Right atrium auricular region (tissue), 2 donors: ENCODE measurements around the gene MTNR1B. TPM values are rescaled to one million over a fixed set of nuclear protein-coding genes. Genes with fewer than 3 reads are reported as not detected.

ENCODE experiments used
- DNase-seq: peaks from one replicate; pipeline ENCODE4 v3.0.0-alpha.2; 2019; ENCODE audit warnings: low spot score
- H3K27ac ChIP-seq, 2 donors: fragments of 200-600 bp; sonication (generic); 1 replicate in 1 of 2; 2 replicates in 1 of 2; pipeline ENCODE4 v1.5.1; 2016 to 2019
- H3K27me3 ChIP-seq, 2 donors: fragments of 200-600 bp; sonication (generic); one replicate each; pipeline versions ENCODE4 v1.5.1 to v1.6.0; 2017 to 2019
- H3K36me3 ChIP-seq: fragments of 200-600 bp; sonication (generic); one replicate; pipeline ENCODE4 v1.5.1; 2016
- H3K4me1 ChIP-seq, 2 donors: fragments of 200-600 bp; sonication (generic); one replicate each; pipeline versions ENCODE4 v1.5.1 to v1.6.0; 2017 to 2019
- H3K4me3 ChIP-seq, 2 donors: fragments of 200-600 bp; sonication (generic); 1 replicate in 1 of 2; 2 replicates in 1 of 2; pipeline ENCODE4 v1.5.1; 2017 to 2019; ENCODE audit warnings: mild to moderate bottlenecking in 1 of 2, moderate library complexity in 1 of 2
- H3K9me3 ChIP-seq, 2 donors: fragments of 200-600 bp; sonication (generic); one replicate each; pipeline ENCODE4 v1.5.1; 2019
- CTCF ChIP-seq, 2 donors: fragments of 200-600 bp; sonication (generic); IDR thresholded peaks; one replicate each; pipeline ENCODE4 v1.5.1; 2019; ENCODE audit warnings: antibody characterized with exemption in 2 of 2
- total RNA-seq, 2 donors: library from RNA; depleted of rRNA; stranded (reverse); fragments of >200 nt; gene quantifications; one replicate each; pipeline ENCODE4 v1.1.0, GENCODE V29; 2016

Gene MTNR1B
- total RNA-seq, 2 donors from 2014 or later, result not detected

GRCh38 chr11:93005239-93005638 is 35.8 kb downstream of the MTNR1B start:
- no peak for DNase-seq
- Histone ChIP-seq H3K4me1 (no peaks in the 10 kb centered on the region), H3K36me3 (no peaks in the 10 kb centered on the region), H3K4me3 (no peak overlapping the region), H3K27me3 (no peaks in the 10 kb centered on the region), H3K27ac (no peak overlapping the region), H3K9me3 (no peaks in the 10 kb centered on the region)
- TF ChIP-seq CTCF (IDR thresholded peaks at IDR 0.05), result no peak

GRCh38 chr11:93013646-93014045 is 44.2 kb downstream of the MTNR1B start:
- no peaks in the 10 kb centered on the region for H3K36me3 ChIP-seq
- H3K27ac ChIP-seq, result no peak overlapping the region
- TF ChIP-seq CTCF (IDR thresholded peaks at IDR 0.05), result no peak
- no peaks in the 10 kb centered on the region for H3K4me1 ChIP-seq
- no peaks in the 10 kb centered on the region for H3K27me3 ChIP-seq
- H3K4me3 ChIP-seq, result no peak overlapping the region
- DNase-seq, result no peak
- no peaks in the 10 kb centered on the region for H3K9me3 ChIP-seq

GRCh38 chr11:93016595-93016994 is 47.1 kb downstream of the MTNR1B start:
- Histone ChIP-seq H3K27ac (no peak overlapping the region), H3K9me3 (no peaks in the 10 kb centered on the region), H3K4me3 (no peak overlapping the region), H3K27me3 (no peaks in the 10 kb centered on the region), H3K36me3 (no peaks in the 10 kb centered on the region), H3K4me1 (no peaks in the 10 kb centered on the region)
- DNase-seq, result no peak
- TF ChIP-seq CTCF (IDR thresholded peaks at IDR 0.05), result no peak

GRCh38 chr11:93017821-93018690 is 48.6 kb downstream of the MTNR1B start:
- no peak overlapping the region for H3K4me3 ChIP-seq
- no peaks in the 10 kb centered on the region for H3K4me1 ChIP-seq
- H3K36me3 ChIP-seq, result no peaks in the 10 kb centered on the region
- H3K27ac ChIP-seq, result no peak overlapping the region
- DNase-seq, result no peak
- no peaks in the 10 kb centered on the region for H3K27me3 ChIP-seq
- no peak for TF ChIP-seq CTCF (IDR thresholded peaks at IDR 0.05)
- no peaks in the 10 kb centered on the region for H3K9me3 ChIP-seq

- H3K27ac ChIP-seq, result no peak overlapping the region
Measured at GRCh38 chr11:93020248-93021046, 51.0 kb downstream of the MTNR1B start.

More at GRCh38 chr11:93020248-93021046, 51.0 kb downstream of the MTNR1B start:
- TF ChIP-seq CTCF (IDR thresholded peaks at IDR 0.05), result no peak
- Histone ChIP-seq H3K4me1 (no peaks in the 10 kb centered on the region), H3K27me3 (no peaks in the 10 kb centered on the region), H3K36me3 (no peaks in the 10 kb centered on the region), H3K9me3 (no peaks in the 10 kb centered on the region), H3K4me3 (no peak overlapping the region)
- DNase-seq, result no peak
